ENCODE results near the gene ZNF605.

- TF ChIP-seq CTCF (IDR thresholded peaks at IDR 0.05) (no peak), POLR2A (IDR thresholded peaks at IDR 0.05) (no peak)
Measured at GRCh38 chr12:132948146-132949066, 7.7 kb downstream of the ZNF605 start.
